DND-41 (cell line): Measurements from ENCODE around the gene AKT3.

Source experiments
- CTCF ChIP-seq: IDR thresholded peaks from 2 replicates; pipeline ENCODE4 v1.5.1; 2012; ENCODE audit warnings: borderline replicate concordance, low read length, moderate library complexity, mild to moderate bottlenecking; ENCODE audit not compliant: poor library complexity, severe bottlenecking; ENCODE audit errors: extremely low read depth
- EZH2 ChIP-seq: IDR thresholded peaks from 3 replicates; pipeline ENCODE4 v1.6.1; 2012; ENCODE audit warnings: borderline replicate concordance, low read depth, mild to moderate bottlenecking, moderate library complexity, low read length, inconsistent platforms; ENCODE audit not compliant: severe bottlenecking

- TF ChIP-seq CTCF (no peak), EZH2 (no peak)
Observed at GRCh38 chr1:243834130-243834529, 15.9 kb downstream of the AKT3 start.
